ENCODE results near the gene RPRD1B. TPM values are rescaled to one million over a fixed set of nuclear protein-coding genes. Genes with fewer than 3 reads are reported as not detected.

Gene RPRD1B
- total RNA-seq, 1 donor from 2014 or later = 39.4 TPM

- intact Hi-C loops (cut with micrococcal nuclease) = no loop called here
- H3K4me1 Mint-ChIP-seq (ENCODE audit: low read depth) = peaks cover 2% of the 10 kb centered on the region
- no peak overlapping the region for H3K27ac Mint-ChIP-seq
- H3K9me3 Mint-ChIP-seq = no peaks in the 10 kb centered on the region
- no peak for DNase-seq (ENCODE audit: low spot score)
- no peak overlapping the region for H3K4me3 Mint-ChIP-seq (ENCODE audit: low read depth)
- H3K36me3 Mint-ChIP-seq (ENCODE audit: low read depth) = no peaks in the 10 kb centered on the region
- H3K27me3 Mint-ChIP-seq (ENCODE audit: low read depth) = no peaks in the 10 kb centered on the region
These were observed 95.8 kb downstream of the RPRD1B start for GRCh38 chr20:38129248-38129865.

GRCh38 chr20:38129893-38130609 lies 96.5 kb downstream of the RPRD1B start:
- Mint-ChIP-seq H3K27ac (no peak overlapping the region), H3K36me3 (ENCODE audit: low read depth) (no peaks in the 10 kb centered on the region), H3K27me3 (ENCODE audit: low read depth) (no peaks in the 10 kb centered on the region), H3K9me3 (no peaks in the 10 kb centered on the region), H3K4me3 (ENCODE audit: low read depth) (no peak overlapping the region), H3K4me1 (ENCODE audit: low read depth) (peaks cover 9% of the 10 kb centered on the region)
- no peak for DNase-seq (ENCODE audit: low spot score)
- intact Hi-C loops (cut with micrococcal nuclease) = no loop called here

- H3K36me3 Mint-ChIP-seq (ENCODE audit: low read depth) = no peaks in the 10 kb centered on the region
- intact Hi-C loops (cut with micrococcal nuclease) = no loop called here
- peaks cover 12% of the 10 kb centered on the region for H3K4me1 Mint-ChIP-seq (ENCODE audit: low read depth)
- no peak overlapping the region for H3K27ac Mint-ChIP-seq
- no peak for DNase-seq (ENCODE audit: low spot score)
- no peaks in the 10 kb centered on the region for H3K9me3 Mint-ChIP-seq
- H3K27me3 Mint-ChIP-seq (ENCODE audit: low read depth) = no peaks in the 10 kb centered on the region
- H3K4me3 Mint-ChIP-seq (ENCODE audit: low read depth) = no peak overlapping the region
These were observed 97.4 kb downstream of the RPRD1B start for GRCh38 chr20:38130687-38131587.

- Mint-ChIP-seq H3K27me3 (ENCODE audit: low read depth) (no peaks in the 10 kb centered on the region), H3K4me3 (ENCODE audit: low read depth) (no peak overlapping the region), H3K4me1 (ENCODE audit: low read depth) (peaks cover 12% of the 10 kb centered on the region), H3K36me3 (ENCODE audit: low read depth) (no peaks in the 10 kb centered on the region), H3K27ac (no peak overlapping the region), H3K9me3 (no peaks in the 10 kb centered on the region)
- intact Hi-C loops (cut with micrococcal nuclease) = no loop called here
- DNase-seq (ENCODE audit: low spot score) = no peak
These were observed 98.1 kb downstream of the RPRD1B start for GRCh38 chr20:38131588-38132121.

GRCh38 chr20:38132156-38132909 lies 98.8 kb downstream of the RPRD1B start:
- no peak overlapping the region for H3K4me3 Mint-ChIP-seq (ENCODE audit: low read depth)
- H3K27me3 Mint-ChIP-seq (ENCODE audit: low read depth) = no peaks in the 10 kb centered on the region
- H3K9me3 Mint-ChIP-seq = no peaks in the 10 kb centered on the region
- intact Hi-C loops (cut with micrococcal nuclease) = no loop called here
- H3K27ac Mint-ChIP-seq = no peak overlapping the region
- H3K4me1 Mint-ChIP-seq (ENCODE audit: low read depth) = peaks cover 12% of the 10 kb centered on the region
- no peak for DNase-seq (ENCODE audit: low spot score)
- no peaks in the 10 kb centered on the region for H3K36me3 Mint-ChIP-seq (ENCODE audit: low read depth)

- no peak overlapping the region for H3K27ac Mint-ChIP-seq
- no peak for DNase-seq (ENCODE audit: low spot score)
- no peaks in the 10 kb centered on the region for H3K27me3 Mint-ChIP-seq (ENCODE audit: low read depth)
- no peaks in the 10 kb centered on the region for H3K36me3 Mint-ChIP-seq (ENCODE audit: low read depth)
- no peaks in the 10 kb centered on the region for H3K9me3 Mint-ChIP-seq
- intact Hi-C loops (cut with micrococcal nuclease) = no loop called here
- H3K4me1 Mint-ChIP-seq (ENCODE audit: low read depth) = peaks cover 12% of the 10 kb centered on the region
- no peak overlapping the region for H3K4me3 Mint-ChIP-seq (ENCODE audit: low read depth)
These were observed 99.5 kb downstream of the RPRD1B start for GRCh38 chr20:38132910-38133501.

- peaks cover 12% of the 10 kb centered on the region for H3K4me1 Mint-ChIP-seq (ENCODE audit: low read depth)
These were observed 100.3 kb downstream of the RPRD1B start for GRCh38 chr20:38133680-38134426.

GRCh38 chr20:38134427-38135270 lies 101.1 kb downstream of the RPRD1B start:
- peak overlapping the region; percentile 71 for H3K27ac Mint-ChIP-seq
- no peaks in the 10 kb centered on the region for H3K27me3 Mint-ChIP-seq (ENCODE audit: low read depth)
- H3K9me3 Mint-ChIP-seq = no peaks in the 10 kb centered on the region
- no peak for DNase-seq (ENCODE audit: low spot score)
- intact Hi-C loops (cut with micrococcal nuclease) = loop anchor here (1.0 kb wide), 1 partner anchor 31 kb away; the partner anchor contains the start of gene TGM2
- no peak overlapping the region for H3K4me3 Mint-ChIP-seq (ENCODE audit: low read depth)
- H3K4me1 Mint-ChIP-seq (ENCODE audit: low read depth) = peaks cover 12% of the 10 kb centered on the region
- H3K36me3 Mint-ChIP-seq (ENCODE audit: low read depth) = no peaks in the 10 kb centered on the region

More at GRCh38 chr20:38133680-38134426, 100.3 kb downstream of the RPRD1B start:
- Mint-ChIP-seq H3K27me3 (ENCODE audit: low read depth) (no peaks in the 10 kb centered on the region), H3K27ac (no peak overlapping the region), H3K36me3 (ENCODE audit: low read depth) (no peaks in the 10 kb centered on the region), H3K9me3 (no peaks in the 10 kb centered on the region), H3K4me3 (ENCODE audit: low read depth) (no peak overlapping the region)
- no peak for DNase-seq (ENCODE audit: low spot score)
- intact Hi-C loops (cut with micrococcal nuclease) = loop anchor here (1.0 kb wide), 1 partner anchor 31 kb away; the partner anchor contains the start of gene TGM2

- DNase-seq (ENCODE audit: low spot score) = no peak
- Mint-ChIP-seq H3K4me3 (ENCODE audit: low read depth) (no peak overlapping the region), H3K27ac (no peak overlapping the region), H3K36me3 (ENCODE audit: low read depth) (no peaks in the 10 kb centered on the region), H3K4me1 (ENCODE audit: low read depth) (peaks cover 12% of the 10 kb centered on the region), H3K27me3 (ENCODE audit: low read depth) (no peaks in the 10 kb centered on the region), H3K9me3 (no peaks in the 10 kb centered on the region)
- intact Hi-C loops (cut with micrococcal nuclease) = no loop called here
These were observed 101.7 kb downstream of the RPRD1B start for GRCh38 chr20:38135271-38135650.

- no peaks in the 10 kb centered on the region for H3K36me3 Mint-ChIP-seq (ENCODE audit: low read depth)
- no peak for DNase-seq (ENCODE audit: low spot score)
These were observed 102.3 kb downstream of the RPRD1B start for GRCh38 chr20:38135651-38136420.

More at GRCh38 chr20:38135651-38136420, 102.3 kb downstream of the RPRD1B start:
- Mint-ChIP-seq H3K4me1 (ENCODE audit: low read depth) (peaks cover 12% of the 10 kb centered on the region), H3K27ac (no peak overlapping the region), H3K27me3 (ENCODE audit: low read depth) (no peaks in the 10 kb centered on the region), H3K9me3 (no peaks in the 10 kb centered on the region), H3K4me3 (ENCODE audit: low read depth) (no peak overlapping the region)
- intact Hi-C loops (cut with micrococcal nuclease) = no loop called here

All from activated T-helper 2 cell treated with anti-CD3 and anti-CD28 coated beads, Interferon-gamma antibody, Interleukin-2, Interleukin-4, amounts not matched to agents 10 μg/mL and 5 μg/mL and 100 μg/mL, durations not matched to agents 14 hours and 24 hours and 36 hours (primary cell).